HG02852 (cell line): ENCODE results near the gene PTPN6.

ENCODE experiments used
- ATAC-seq: cut with Tn5 transposase; IDR thresholded peaks from one replicate; pipeline ENCODE4 v1.9.1; 2021; ENCODE audit warnings: mild to moderate bottlenecking, moderate library complexity; ENCODE audit not compliant: unreplicated experiment

PTPN6 gene

DNA sequence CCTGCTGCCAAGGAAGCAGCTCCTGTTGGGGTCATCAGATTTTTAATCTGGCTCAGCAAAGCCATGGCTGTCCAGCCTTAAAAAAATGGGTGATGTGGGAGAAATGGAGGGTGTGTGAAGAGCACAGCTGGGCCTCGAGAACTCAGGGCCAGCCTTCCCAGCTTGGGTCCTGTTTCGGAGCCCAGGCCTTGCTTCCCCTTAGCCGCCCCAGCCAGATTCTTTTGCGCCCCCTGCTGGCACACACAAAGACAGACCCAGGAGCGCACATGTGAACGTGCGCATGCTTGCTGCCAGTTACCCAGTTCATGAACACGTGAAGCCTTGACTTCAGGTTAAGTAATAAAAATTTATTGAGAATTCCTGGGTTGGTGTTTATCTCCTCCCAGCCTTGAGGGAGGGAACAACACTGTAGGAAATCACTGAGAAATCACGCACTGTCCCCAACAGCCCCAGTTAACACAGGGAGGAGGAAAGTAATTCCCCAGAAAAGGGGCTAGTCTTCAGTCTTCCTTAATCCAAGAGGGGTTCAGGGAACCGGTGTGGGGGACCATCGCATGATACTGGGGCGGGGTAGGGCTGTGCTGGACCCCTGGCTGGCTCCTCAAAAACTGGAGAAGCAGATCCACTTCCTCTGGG lies 14.0 kb downstream of the PTPN6 start:
- peak; percentile 49 for ATAC-seq

DNA sequence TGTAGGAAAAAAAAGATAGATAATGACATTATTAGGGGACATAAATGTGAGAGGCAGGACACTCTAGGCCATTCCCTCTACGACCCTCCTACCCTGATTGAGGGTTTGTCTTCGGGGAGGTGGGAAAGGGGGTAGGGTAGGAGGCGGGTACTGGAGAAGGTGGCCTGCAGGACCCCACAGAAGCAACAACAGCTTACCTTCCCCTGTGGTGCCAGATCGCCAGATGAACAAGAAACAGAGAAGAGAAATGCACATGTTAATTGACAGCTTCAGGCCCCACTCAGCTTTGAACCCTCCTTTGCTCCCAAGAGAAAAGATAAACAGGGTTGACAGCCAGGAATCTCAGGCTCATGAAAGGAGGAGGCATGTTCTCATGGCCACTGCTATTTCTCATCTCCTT lies 14.6 kb downstream of the PTPN6 start:
- ATAC-seq: no peak

DNA sequence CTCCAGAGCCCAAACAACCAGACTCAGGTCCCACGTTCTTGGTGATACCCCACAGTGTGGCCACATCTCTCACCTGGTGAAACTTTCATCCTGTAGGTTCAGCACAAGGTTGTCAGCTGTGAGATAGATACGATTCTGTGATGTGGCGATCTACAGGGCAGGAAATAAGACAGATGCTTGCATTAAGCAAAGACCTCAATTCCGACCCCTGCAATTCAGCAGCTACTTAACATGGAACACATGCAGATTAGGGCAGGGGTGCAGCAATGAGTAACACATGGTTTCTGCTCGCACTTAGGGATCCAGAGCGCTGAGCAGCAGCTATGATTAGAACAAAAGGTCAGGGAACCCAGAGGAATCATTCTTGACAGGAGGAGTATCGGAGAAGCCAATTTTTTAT lies 15.2 kb downstream of the PTPN6 start:
- no peak for ATAC-seq

DNA sequence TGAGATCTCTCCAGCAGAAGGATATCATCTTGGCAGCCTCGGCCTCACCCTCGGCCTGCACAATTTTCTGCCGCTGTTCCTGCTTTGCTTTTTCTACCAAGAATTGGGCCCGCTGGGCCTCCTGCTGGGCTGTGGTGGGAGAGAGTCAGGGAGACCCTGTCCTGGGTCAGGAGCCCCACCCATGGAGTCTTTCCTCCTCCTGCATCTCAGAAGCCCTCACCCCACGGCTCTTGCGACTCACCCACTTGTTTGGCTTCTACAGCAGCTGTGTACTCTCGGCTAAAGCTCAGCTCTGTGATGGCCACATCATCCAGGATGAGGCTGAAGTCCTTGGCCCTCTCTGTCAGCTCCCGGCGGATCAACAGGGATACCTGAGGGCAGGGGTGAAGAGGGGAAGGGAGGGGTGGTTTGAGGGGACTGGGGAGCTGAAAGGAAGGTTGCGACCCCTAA lies 16.5 kb downstream of the PTPN6 start:
- ATAC-seq: no peak

DNA sequence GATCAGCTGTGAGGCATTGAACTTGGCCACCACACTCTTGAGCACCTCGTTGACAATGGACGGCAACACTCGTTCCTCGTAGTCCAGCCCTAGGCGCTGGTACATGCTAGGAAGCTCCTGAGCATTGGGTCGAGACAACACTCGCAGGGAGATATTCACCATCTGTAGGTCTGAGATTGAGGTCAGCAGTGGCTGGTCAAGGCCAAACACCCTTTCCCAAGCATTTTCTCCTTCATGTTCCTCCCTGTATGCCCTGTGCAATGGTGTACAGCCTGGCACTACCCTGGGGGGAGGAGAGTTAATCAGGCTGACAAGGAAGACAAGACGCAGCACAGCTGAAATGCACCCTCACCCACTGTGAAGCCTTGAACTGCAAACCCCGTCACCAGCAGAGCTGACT lies 17.3 kb downstream of the PTPN6 start:
- ATAC-seq: no peak

DNA sequence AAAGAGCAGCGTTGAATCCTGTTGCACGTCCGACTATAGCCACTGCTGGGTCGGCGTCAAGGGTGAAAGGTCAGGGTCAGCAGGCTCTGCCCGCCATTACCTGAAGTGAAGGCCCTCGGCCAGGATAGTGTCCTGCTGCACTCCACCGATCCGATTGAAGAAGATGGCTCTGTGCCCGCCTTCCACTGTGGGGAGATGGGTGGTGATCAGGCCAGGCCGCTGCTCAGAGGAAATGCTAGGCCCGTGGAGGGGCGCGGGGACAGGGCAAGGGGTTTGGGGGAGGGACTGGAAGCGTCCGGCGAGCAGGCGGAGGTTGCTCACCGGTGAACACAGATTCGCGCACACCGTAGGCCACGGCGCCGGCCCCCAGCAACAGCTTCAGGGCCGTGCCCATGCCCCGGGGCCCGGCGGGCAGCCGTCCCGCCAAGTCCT lies 19.0 kb downstream of the PTPN6 start:
- peak; percentile 16 for ATAC-seq

DNA sequence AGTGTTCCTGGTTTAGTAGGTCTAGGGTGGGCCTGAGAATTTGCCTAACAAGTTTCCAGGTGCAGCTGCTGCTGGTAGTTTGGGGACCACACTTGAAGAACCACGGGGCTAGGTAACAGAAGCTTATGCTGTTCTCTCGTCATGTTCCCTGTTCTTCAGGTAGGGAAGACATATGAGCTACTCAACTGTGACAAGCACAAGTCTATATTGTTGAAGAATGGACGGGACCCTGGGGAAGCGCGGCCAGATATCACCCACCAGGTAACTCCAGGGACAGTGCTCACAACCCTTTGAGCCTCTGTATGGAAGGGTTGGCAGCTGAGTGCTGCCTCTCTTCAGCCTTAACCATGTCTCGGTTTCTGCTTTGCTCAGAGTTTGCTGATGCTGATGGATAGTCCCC lies 23.0 kb downstream of the PTPN6 start:
- ATAC-seq: no peak

DNA sequence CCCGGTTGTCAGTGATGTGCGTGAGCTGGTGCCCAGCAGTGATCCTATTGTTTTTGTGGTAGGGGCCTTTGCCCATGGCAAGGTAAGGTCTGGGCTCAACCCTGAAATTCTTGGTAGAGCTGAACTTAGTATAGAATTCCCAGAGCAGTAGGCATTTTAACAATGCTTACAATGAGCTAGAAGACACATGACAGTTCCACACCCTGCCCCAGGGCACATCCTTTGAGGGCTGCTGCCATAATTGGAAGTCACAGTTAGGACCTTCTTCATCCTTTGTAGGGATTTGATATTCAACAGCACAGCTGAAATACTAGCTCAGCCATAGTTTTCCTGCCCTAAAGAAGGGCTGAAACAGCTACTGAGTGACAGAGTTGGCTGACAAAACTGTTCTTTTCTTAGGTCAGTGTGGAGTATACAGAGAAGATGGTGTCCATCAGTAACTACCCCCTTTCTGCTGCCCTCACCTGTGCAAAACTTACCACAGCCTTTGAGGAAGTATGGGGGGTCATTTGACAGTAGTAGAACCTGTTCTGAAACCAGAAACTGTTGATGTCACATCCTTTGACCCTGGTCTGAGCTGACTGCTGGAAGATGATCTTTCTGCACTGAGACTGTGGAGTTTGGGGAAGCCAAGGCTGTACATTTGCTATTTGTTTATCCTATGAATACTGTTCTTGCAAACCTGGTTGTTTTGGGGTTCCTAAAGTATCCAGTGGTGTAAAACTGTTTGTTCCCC lies 24.3 kb downstream of the PTPN6 start:
- no peak for ATAC-seq

DNA sequence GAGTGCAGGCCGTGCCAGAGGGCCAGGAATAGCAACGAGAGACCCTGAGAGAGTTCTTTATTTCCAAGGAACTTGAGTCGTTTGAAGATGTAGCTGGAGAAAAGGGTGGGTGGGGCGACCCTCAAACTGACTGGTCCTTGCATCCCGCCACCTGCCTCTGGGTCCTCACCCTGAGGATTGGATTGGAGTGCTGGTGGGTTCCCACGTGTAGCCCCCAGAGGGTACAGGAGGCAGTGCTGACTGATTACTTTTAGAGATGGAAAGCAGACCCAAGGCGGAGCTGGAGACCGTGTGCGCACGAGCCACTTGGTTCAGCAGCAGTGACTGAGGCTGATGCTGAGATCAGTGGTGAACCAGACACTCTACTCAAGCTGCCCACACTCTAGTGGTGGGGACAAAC lies 26.5 kb downstream of the PTPN6 start:
- no peak for ATAC-seq

DNA sequence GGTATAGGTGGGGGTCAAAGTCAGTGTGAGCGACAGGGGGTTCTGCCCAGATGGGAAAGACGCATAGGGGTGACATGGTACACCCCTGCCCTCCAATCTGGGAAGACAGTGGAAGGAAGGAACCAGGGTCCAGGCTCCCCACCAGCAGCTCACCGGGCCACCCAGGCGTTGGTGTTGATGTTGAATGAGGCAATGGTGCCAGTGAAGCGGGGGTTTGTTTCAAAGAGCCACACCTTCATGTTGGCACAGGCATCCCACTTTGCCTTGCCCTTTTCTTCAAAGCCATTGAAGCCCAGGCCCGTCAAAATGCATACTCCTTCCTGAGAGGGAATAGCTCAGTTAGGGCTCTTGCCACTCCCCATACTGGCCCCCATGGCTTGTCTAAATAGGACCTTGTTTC lies 27.0 kb downstream of the PTPN6 start:
- no peak for ATAC-seq

DNA sequence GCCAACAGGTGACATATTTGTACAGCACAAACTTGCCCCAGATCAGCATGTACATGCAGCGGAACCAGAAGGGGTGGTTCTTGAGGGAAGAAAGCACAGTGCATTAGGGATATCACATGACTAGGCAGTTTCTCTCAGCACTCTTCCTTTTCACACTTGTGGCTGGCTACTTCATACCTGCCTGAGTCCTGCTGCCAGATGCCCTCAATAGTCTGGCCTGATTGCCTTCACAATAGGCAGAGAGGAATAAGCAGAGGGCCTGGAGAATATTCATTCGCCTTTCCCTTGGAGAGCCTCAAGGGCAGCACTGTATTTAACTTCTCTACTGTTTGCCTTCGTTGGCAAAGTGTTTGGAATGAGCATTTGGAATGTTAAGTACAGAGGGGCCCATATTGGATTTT lies 27.5 kb downstream of the PTPN6 start:
- no peak for ATAC-seq

DNA sequence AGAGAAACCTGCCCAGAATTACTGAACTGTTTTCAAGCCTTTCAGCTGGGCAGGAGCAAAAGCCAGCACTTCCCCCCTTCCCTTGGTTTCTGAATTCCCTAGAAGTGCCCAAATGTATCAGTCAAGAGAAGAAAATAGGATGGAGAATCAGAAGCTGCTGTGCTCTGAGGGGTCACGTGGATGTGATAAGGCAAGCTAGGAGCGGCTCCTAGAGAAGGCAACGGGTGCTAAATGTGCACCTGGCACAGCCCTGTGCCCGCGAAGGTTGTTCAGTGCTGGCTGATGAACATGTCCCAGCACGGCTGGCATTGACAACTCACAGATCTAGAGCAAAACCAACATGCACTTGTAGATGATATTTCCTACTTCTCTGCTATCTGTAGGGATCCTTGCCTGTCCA lies 27.9 kb downstream of the PTPN6 start:
- no peak for ATAC-seq

DNA sequence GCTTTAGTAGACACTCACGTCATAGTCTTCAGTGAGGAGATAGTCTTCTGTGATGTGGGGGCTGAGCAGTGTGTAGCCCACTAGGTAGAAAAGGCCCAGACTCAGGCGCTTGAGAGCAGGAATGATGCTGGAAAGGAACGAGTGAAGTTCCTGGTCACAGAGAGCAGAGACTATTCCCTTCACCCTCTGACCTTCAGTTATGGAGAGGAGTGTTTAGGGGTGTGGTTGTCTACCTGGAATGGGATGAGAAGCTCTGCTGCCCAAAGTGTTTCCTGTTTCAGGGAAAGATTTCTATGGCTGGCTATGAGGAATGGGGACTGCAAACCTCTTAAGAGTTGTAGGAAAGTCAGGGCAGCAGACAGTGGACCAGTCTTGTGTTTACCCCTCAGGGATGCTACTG lies 28.3 kb downstream of the PTPN6 start:
- no peak for ATAC-seq

DNA sequence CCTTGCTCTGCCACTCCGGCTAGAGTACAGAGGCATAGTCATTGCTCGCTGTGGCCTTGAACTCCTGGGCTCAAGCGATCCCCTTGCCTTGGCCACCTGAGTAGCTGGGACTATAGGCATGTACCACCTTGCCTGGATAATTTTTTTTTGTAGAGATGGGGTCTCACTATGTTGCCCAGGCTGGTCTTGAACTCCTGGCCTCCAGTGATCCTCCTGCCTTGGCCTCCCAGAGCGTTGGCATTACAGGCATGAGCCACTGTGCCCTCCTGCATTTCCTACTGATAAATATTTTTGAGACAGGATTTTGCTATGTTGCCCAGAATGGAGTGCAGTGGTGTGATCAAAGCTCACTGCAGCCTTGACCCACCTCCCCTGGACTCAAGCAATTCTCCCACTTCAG lies 28.9 kb downstream of the PTPN6 start:
- ATAC-seq: no peak

DNA sequence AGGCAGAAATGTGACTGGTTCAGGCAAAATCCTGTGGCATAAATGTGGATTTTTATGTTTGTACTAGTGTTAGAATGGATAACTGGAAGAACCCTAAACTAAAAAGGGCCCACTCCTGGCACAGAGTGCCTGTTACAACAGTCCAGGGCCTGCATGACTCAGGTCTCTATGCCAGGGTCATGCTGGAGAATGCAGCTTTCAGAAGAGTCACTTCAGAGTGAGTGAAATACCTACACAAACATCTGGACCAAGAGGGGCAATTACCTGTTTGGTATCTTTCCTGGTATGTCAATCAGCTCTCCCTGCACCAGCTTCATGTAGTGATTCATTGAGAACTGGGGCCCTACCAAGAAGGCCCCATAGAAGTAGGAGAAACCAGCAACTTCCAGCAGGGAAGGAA lies 29.6 kb downstream of the PTPN6 start:
- no peak for ATAC-seq

DNA sequence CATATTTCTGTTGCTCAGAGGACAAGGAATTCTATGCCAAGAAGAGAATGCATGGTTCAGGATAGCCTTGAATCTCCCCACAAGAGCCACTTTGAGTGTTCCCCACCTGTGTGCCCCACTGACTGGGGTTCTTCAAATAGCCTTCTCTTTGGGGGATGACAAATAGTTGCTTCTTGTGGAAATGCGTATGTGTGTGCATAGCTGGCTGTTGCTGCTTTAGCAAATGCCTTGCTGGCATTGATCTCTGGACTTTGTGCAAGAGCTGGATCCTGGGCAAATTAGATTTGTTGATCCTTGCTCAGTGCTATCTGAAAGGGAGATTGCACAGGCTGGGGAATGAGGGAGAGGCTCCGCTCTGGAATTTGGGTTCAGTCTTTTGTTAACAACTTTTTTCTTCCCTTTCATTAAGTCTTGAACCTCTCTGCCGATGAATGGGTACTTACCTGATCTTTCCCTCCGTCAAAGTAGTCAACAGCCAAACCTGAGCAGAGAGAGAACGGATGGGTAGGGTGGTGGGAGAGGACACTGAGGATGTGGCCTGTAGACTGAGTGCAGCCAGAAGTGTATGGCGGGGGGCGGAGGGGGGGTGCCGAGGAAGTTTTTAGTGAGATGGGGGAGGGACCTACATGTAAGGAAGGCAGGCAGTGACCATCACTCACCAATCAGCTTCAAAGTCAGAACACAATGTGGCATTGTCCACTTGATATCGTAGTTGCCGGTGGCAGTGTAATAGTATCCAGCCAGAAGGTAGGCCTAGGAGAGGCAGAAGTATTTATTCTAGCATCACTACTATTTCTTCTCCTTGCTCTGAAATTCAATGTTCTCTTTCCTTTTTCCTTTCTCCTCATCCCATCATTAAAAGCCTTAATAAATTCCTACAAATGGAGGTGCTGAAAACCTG lies 30.2 kb downstream of the PTPN6 start:
- no peak for ATAC-seq

DNA sequence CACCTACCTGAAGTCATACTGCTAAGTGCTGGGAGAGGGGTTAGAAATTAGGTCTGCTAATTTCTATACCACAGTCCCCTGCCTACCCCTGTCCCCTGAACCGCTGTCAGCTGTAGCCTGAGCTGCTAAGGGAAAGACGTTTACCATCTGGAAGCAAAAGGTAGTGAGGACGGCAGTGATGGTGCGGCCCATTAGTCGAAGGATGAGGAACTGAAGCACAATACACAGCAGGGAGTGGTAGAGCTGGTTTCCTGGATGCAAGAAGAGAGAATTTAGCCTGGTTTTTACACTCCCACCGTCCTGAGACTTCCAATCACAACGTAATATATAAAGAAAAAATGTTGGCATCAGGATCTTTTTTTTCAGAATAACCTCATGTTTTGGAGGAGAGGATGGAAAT lies 31.4 kb downstream of the PTPN6 start:
- no peak for ATAC-seq

DNA sequence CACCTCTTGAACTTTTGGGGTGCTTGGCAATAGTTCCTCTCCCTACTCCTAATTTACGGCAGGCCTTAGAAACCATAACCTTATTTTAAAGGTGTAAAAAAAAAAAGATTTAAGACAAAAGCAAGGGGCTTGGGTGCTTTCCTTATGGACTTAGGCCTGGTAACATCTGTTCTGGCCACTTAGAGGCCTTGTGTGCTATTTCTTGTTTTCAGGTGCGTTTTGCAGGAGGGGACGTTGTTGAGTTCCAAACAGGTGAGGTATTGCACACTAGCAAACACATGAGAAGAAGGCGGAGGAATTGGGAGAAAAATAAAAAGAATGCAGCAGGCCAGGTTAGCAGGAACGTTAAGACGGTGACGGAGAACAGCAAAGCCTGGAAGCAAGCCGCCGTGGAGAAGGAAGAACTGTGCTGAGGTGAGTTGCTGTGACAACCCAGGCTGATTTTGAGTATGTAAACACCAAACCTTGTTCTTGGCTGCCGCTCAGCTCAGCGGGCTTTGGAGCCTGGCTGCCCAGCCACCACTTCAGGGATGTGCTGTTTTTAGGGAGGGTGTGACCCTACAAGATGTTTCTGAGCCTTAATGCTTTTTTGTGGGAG lies 36.9 kb downstream of the PTPN6 start:
- no peak for ATAC-seq

DNA sequence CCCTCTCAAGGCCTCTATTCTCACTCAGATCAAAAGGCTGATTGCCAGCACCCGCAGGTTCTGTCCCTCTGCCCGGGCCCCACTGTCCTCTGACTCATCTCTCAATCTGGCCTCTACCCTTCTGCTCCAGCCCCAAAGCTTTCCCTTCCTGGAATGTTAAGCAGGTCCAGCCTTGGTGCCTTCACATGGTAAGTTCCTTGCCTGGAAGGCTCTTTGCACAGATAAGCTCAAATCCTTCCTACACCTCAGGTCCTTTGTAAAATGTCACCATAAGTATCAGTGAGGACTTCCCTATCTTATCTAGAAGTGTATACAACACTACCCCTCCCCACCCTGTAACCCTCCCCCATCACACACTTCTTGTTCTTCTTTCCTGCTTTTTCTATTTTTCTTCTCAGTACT lies 44.9 kb downstream of the PTPN6 start:
- no peak for ATAC-seq

DNA sequence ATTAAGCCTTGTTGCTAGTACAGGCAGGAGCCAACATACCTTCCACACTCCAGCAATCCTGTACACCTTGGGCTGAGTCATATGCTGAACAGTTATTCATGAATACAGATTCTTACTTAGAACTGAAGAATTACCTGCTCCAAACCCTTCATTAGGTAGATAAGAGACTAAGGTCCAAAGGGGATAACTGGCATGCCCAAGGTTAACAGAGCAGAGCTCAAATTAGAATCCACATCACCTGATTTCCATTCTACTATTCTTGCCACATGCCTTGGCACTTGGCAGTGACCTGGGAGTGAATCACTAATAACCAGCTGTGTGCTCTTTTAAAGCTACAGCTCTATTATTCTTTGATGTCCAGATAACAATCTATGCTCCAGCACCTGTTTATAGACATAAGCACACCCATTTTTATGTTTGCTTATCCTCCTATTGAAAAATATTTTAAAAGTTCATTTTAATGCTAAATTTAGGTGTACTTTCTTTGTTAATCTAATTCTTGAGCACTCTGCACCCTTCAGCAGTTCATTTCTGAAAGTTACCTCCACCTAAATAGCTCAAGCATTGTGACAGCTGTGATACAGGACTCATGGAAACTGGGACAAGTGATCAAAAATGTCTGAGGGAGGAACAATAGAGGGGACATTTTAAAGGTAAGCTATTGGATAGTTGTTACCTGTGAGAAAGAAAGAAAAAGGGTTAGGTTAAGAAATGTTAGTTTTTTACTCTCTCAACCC lies 47.7 kb downstream of the PTPN6 start:
- ATAC-seq: no peak
